Transverse colon (tissue), 4 donors: ENCODE results near the gene TGFB2. TPM values are rescaled to one million over a fixed set of nuclear protein-coding genes. Genes with fewer than 3 reads are reported as not detected.

Experiments used
- DNase-seq: peaks from one replicate; pipeline ENCODE4 v3.0.0-alpha.2; 2019
- H3K27ac ChIP-seq, 4 donors: fragments of 200-600 bp; sonication (generic); 2 replicates each; pipeline ENCODE4 v1.5.1; 2016 to 2018; ENCODE audit warnings: inconsistent platforms in 4 of 4
- H3K27me3 ChIP-seq: fragments of 200-600 bp; sonication (generic); 2 replicates; pipeline ENCODE4 v1.5.1; 2017; ENCODE audit warnings: inconsistent platforms
- H3K36me3 ChIP-seq, 4 donors: fragments of 200-600 bp; sonication (generic); 2 replicates each; pipeline ENCODE4 v1.5.1; 2017 to 2019; ENCODE audit warnings: inconsistent platforms in 4 of 4
- H3K4me1 ChIP-seq, 4 donors: fragments of 200-600 bp; sonication (generic); 2 replicates each; pipeline ENCODE4 v1.5.1; 2017 to 2020; ENCODE audit warnings: inconsistent platforms in 4 of 4
- H3K4me3 ChIP-seq, 4 donors: fragments of 200-600 bp; sonication (generic); 1 replicate in 1 of 4; 2 replicates in 3 of 4; pipeline versions ENCODE4 v1.5.1 to v1.6.1; 2017 to 2019; ENCODE audit warnings: inconsistent platforms in 4 of 4
- H3K9me3 ChIP-seq, 2 donors: fragments of 200-600 bp; sonication (generic); 2 replicates each; pipeline ENCODE4 v1.5.1; 2017 to 2019; ENCODE audit warnings: inconsistent platforms in 2 of 2
- EP300 ChIP-seq: sonication (generic); formaldehyde crosslinking; IDR thresholded peaks from one replicate; pipeline ENCODE4 v1.6.1; 2017; ENCODE audit warnings: antibody characterized with exemption, low read depth
- POLR2A ChIP-seq: fragments of 450-650 bp; IDR thresholded peaks from one replicate; pipeline ENCODE4 v1.6.1; 2016; ENCODE audit warnings: antibody characterized with exemption, mild to moderate bottlenecking, moderate library complexity
- POLR2AphosphoS5 ChIP-seq, 3 donors: sonication (generic); formaldehyde crosslinking; IDR thresholded peaks; one replicate each; pipeline ENCODE4 v1.6.1; 2016; ENCODE audit warnings: antibody characterized with exemption in 3 of 3
- WGBS, 2 donors: methylation state at CpG; one replicate each; pipeline ENCODE4 v1.1.5; 2018; ENCODE audit warnings: low coverage in 1 of 2; 5-methylcytosine and 5-hydroxymethylcytosine counted together
- in situ Hi-C, 4 donors: fragments of 200-750 bp; cut with MboI; loops; one replicate each; pipeline versions ENCODE4 v1.15.0 to v1.15.1; 2017; ENCODE audit warnings: low sequenced_read_pairs in 3 of 4, low pct_ligation_motif_present in 1 of 4, low pct_unique_long_range_greater_than_20kb in 1 of 4
- intact Hi-C: fragments of 100-400 bp; cut with DNase I; formaldehyde crosslinking; loops from one replicate; pipeline ENCODE4 v1.15.1; 2023; ENCODE audit warnings: low total_unique reads
- total RNA-seq, 4 donors: library from RNA; depleted of rRNA; stranded (reverse); fragments of >200 nt; gene quantifications; one replicate each; pipeline ENCODE4 v1.1.0, GENCODE V29; 2016
- TF ChIP-seq, protein P1 (sequence below), 5 experiments: fragments of 200-600 bp in 3 of 5; fragments of 450-650 bp in 2 of 5; sonication (generic) in 3 of 5; IDR thresholded peaks; 1 replicate in 2 of 5; 2 replicates in 3 of 5; pipeline ENCODE4 v1.5.1; 2016 to 2017; ENCODE audit warnings: antibody characterized with exemption in 5 of 5, inconsistent platforms in 3 of 5, mild to moderate bottlenecking in 2 of 5, moderate library complexity in 1 of 5

TGFB2 gene
- total RNA-seq, 4 donors from 2014 or later, result 0.41 to 2.2 (median 1.1) TPM

DNA sequence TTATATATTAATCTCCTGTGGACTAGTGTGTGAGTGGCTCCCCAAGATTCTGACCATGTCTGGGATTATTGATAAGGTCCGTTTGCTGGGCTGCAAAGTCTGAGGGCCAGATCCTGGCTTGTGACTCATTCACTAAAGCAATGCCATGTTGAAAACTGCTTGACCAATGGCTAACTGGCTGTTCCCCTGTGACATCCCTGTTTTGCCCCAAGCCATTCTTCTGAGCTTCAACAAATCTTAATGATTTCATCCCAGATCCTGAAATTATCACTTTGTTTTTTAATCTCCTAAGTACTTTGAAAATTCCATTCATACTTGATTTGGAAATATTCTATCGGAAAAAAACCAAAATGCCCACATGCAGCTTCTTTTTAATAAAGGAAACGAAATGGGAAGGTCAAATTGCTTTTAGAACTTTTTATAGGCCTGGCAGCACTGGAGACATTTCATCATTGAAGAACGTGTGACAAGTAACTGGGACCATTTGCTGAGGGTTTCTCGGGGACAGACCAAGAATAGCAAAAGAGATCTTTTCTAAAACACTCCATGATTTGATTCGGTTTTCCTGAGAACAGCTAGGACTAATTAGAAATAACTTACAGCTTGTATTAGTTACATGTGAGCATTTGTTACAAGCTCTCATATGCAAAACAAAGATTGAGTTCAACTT, 121.3 kb downstream of the TGFB2 start:
- intact Hi-C loops, result no loop called here
- DNase-seq, result no peak
- no peaks in the 10 kb centered on the region for H3K36me3 ChIP-seq
- TF ChIP-seq POLR2AphosphoS5 (IDR thresholded peaks at IDR 0.05), result no peak
- TF ChIP-seq, protein P1, sequence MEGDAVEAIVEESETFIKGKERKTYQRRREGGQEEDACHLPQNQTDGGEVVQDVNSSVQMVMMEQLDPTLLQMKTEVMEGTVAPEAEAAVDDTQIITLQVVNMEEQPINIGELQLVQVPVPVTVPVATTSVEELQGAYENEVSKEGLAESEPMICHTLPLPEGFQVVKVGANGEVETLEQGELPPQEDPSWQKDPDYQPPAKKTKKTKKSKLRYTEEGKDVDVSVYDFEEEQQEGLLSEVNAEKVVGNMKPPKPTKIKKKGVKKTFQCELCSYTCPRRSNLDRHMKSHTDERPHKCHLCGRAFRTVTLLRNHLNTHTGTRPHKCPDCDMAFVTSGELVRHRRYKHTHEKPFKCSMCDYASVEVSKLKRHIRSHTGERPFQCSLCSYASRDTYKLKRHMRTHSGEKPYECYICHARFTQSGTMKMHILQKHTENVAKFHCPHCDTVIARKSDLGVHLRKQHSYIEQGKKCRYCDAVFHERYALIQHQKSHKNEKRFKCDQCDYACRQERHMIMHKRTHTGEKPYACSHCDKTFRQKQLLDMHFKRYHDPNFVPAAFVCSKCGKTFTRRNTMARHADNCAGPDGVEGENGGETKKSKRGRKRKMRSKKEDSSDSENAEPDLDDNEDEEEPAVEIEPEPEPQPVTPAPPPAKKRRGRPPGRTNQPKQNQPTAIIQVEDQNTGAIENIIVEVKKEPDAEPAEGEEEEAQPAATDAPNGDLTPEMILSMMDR (IDR thresholded peaks at IDR 0.05), result no peak
- 62 to 73% methylated on average over 5 to 6 of the region's 6 CpGs for WGBS, 2 donors
- no peak overlapping the region for H3K27ac ChIP-seq
- H3K4me1 ChIP-seq, result no peaks in the 10 kb centered on the region
- in situ Hi-C loops, result no loop called here
- H3K9me3 ChIP-seq, result no peaks in the 10 kb centered on the region
- H3K4me3 ChIP-seq, result no peak overlapping the region
- H3K27me3 ChIP-seq, result no peaks in the 10 kb centered on the region

- H3K27ac ChIP-seq, result no peak overlapping the region
- H3K4me1 ChIP-seq, result no peaks in the 10 kb centered on the region
- H3K36me3 ChIP-seq, result no peaks in the 10 kb centered on the region
- in situ Hi-C loops (no loop called here), intact Hi-C loops (no loop called here)
- no peak for TF ChIP-seq POLR2A
- no peak for TF ChIP-seq EP300
- no peak for TF ChIP-seq POLR2AphosphoS5 (IDR thresholded peaks at IDR 0.05)
- TF ChIP-seq, protein P1 (IDR thresholded peaks at IDR 0.05), result no peak
- H3K4me3 ChIP-seq, result no peak overlapping the region
- no peaks in the 10 kb centered on the region for H3K9me3 ChIP-seq
- WGBS, 2 donors, result 77 to 79% methylated on average over 8 of the region's 8 CpGs
- H3K27me3 ChIP-seq, result no peaks in the 10 kb centered on the region
- DNase-seq, result no peak
Observed at GRCh38 chr1:218467101-218468072, 122.3 kb downstream of the TGFB2 start.

DNA sequence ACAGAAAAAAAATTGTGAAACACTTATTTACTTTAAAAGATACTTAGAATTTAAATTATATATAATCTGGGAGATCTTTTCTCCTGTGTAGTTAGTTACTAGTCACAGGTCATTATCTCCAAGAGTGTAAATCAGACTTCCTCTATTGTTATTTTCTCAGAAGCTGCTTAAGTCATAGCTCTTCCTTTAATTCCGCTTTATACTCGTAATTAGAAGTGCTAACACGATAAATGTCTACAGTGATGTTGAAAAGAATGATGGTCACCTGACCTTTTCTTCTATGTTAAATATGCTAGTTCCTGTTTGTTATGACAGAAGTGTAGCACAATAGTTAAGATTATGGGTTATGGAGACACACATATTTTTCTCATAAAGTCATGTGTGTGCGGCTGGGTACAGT, 123.6 kb downstream of the TGFB2 start:
- intact Hi-C loops (no loop called here), in situ Hi-C loops (no loop called here)
- no peak overlapping the region for H3K27ac ChIP-seq
- WGBS, 2 donors, result 66 to 77% methylated on average over 4 of the region's 4 CpGs
- no peak overlapping the region for H3K4me3 ChIP-seq
- DNase-seq, result no peak
- H3K36me3 ChIP-seq, result no peaks in the 10 kb centered on the region
- H3K9me3 ChIP-seq, result no peaks in the 10 kb centered on the region
- TF ChIP-seq POLR2A (no peak), POLR2AphosphoS5 (IDR thresholded peaks at IDR 0.05) (no peak), EP300 (no peak)
- TF ChIP-seq, protein P1 (IDR thresholded peaks at IDR 0.05), result no peak
- H3K27me3 ChIP-seq, result no peaks in the 10 kb centered on the region
- no peaks in the 10 kb centered on the region for H3K4me1 ChIP-seq

GRCh38 chr1:218472885-218473284, 127.7 kb downstream of the TGFB2 start:
- Histone ChIP-seq H3K4me3 (no peak overlapping the region), H3K27ac (no peak overlapping the region), H3K36me3 (no peaks in the 10 kb centered on the region), H3K4me1 (no peaks in the 10 kb centered on the region), H3K9me3 (no peaks in the 10 kb centered on the region), H3K27me3 (no peaks in the 10 kb centered on the region)
- TF ChIP-seq, protein P1 (IDR thresholded peaks at IDR 0.05), result no peak
- TF ChIP-seq POLR2AphosphoS5 (IDR thresholded peaks at IDR 0.05) (no peak), POLR2A (no peak), EP300 (no peak)
- 62 to 65% methylated on average over 1 of the region's 1 CpG for WGBS, 2 donors
- in situ Hi-C loops (no loop called here), intact Hi-C loops (no loop called here)
- no peak for DNase-seq
